AG09319 (cell line): Measurements from ENCODE around the gene MDGA2.

ENCODE experiments used
- DNase-seq: peaks from one replicate; pipeline ENCODE4 v3.0.0-alpha.2; 2010; ENCODE audit warnings: low read depth; ENCODE audit errors: extremely low read depth
- CTCF ChIP-seq: IDR thresholded peaks from 2 replicates; pipeline ENCODE4 v1.5.1; 2011; ENCODE audit warnings: low read depth, mild to moderate bottlenecking, inconsistent platforms, low read length, moderate library complexity

Gene MDGA2

GRCh38 chr14:47155395-47155794 is 520.0 kb downstream of the MDGA2 start:
- TF ChIP-seq CTCF, result no peak

GRCh38 chr14:47154276-47154797 is 521.1 kb downstream of the MDGA2 start:
- no peak for TF ChIP-seq CTCF
- DNase-seq, result no peak

More at GRCh38 chr14:47155395-47155794, 520.0 kb downstream of the MDGA2 start:
- DNase-seq, result no peak

GRCh38 chr14:47153746-47154145 is 521.7 kb downstream of the MDGA2 start:
- DNase-seq, result no peak
- TF ChIP-seq CTCF, result no peak

DNA sequence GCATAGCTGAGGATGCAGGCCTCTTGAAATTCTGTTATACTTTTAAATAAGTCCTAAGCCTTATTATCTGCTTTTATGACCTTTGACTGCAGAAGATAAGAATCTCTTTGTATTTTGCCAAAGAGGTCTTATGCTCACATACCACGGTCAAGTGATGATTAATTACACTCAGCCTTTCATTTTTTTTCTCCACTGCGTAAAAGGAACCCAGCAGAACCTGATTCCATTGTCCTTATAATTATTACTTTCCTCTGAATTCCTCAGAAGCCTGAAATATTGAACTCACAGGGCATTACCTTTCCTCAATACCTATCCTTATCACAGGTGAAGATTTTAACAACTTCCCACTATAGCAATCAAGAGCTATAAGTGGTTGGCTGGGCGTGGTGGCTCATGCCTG is 525.1 kb downstream of the MDGA2 start:
- no peak for DNase-seq
- no peak for TF ChIP-seq CTCF

- TF ChIP-seq CTCF, result no peak
- no peak for DNase-seq
Measured at GRCh38 chr14:47149326-47149725, 526.1 kb downstream of the MDGA2 start.

GRCh38 chr14:47148686-47149085 is 526.7 kb downstream of the MDGA2 start:
- DNase-seq, result no peak
- TF ChIP-seq CTCF, result no peak

DNA sequence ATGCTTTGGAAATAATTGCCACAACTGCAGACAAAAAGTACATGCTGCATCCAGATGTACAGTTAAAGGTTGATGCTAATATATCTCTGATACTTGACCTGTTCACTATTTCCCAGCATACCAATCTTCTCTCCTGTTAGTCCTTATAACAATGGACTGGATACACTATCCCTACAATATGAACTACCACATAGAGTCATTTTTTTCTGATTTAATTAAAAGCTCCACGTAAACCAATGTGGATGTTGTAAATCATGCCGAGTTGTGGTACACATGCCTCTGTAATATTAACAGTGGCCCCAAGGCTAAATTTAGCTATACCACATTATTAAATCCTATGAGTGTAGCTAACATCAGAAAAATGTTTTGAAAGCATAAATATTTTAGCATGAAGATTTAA is 554.8 kb downstream of the MDGA2 start:
- DNase-seq, result no peak
- no peak for TF ChIP-seq CTCF
